H1 (cell line): ENCODE results near the gene XCL1. TPM values are rescaled to one million over a fixed set of nuclear protein-coding genes. Genes with fewer than 3 reads are reported as not detected.
A peak's percentile ranks its signal among the peaks of the same experiment; 100 is the strongest.

Experiments
- CTCF ChIA-PET: fragments of 300-600 bp; sonication (Branson Sonifier 250); formaldehyde crosslinking; loops from one replicate; lab custom pipeline; 2021; ENCODE audit not compliant: partially characterized antibody; lab: Charles Lee
- POLR2A ChIA-PET: fragments of 300-600 bp; sonication (Branson Sonifier 250); formaldehyde crosslinking; loops from one replicate; lab custom pipeline; 2021; ENCODE audit warnings: inconsistent platforms; ENCODE audit not compliant: partially characterized antibody; lab: Charles Lee
- DNase-seq, 2 experiments: peaks; one replicate each; pipeline versions ENCODE4 v3.0.0 to v3.0.0-alpha.2; 2010 to 2022; ENCODE audit warnings: low spot score in 2 of 2, low read depth in 1 of 2, mixed read lengths in 1 of 2
- FAIRE-seq: peaks from 2 replicates; lab custom pipeline; 2011; peaks lifted over from hg19 to GRCh38; lab: Jason Lieb, UNC
- H2AFZ ChIP-seq: 2 replicates; pipeline ENCODE4 v1.8.1; 2012; ENCODE audit warnings: low read length, inconsistent platforms
- H2AK5ac ChIP-seq: 2 replicates; pipeline ENCODE4 v1.6.1; 2013; ENCODE audit warnings: low read depth, low read length
- H2BK120ac ChIP-seq: replicated peaks from 2 replicates; pipeline ENCODE3; 2013; ENCODE audit warnings: low read depth, low read length, inconsistent platforms
- H2BK12ac ChIP-seq: 2 replicates; pipeline ENCODE4 v1.6.1; 2013; ENCODE audit warnings: low read depth, low read length
- H2BK15ac ChIP-seq: 2 replicates; pipeline ENCODE4 v1.6.1; 2013; ENCODE audit warnings: low read length
- H2BK20ac ChIP-seq: 2 replicates; pipeline ENCODE4 v1.6.1; 2013; ENCODE audit warnings: low read length
- H2BK5ac ChIP-seq: 2 replicates; pipeline ENCODE4 v1.6.1; 2013; ENCODE audit warnings: low read depth, low read length
- H3K14ac ChIP-seq: 2 replicates; pipeline ENCODE4 v1.6.1; 2013; ENCODE audit warnings: inconsistent platforms; ENCODE audit not compliant: insufficient read length
- H3K18ac ChIP-seq: 2 replicates; pipeline ENCODE4 v1.6.1; 2013; ENCODE audit warnings: low read length; ENCODE audit errors: extremely low read depth
- H3K23ac ChIP-seq: 2 replicates; pipeline ENCODE4 v1.6.1; 2013; ENCODE audit warnings: inconsistent platforms; ENCODE audit not compliant: insufficient read length
- H3K23me2 ChIP-seq: 2 replicates; pipeline ENCODE4 v1.6.1; 2013; ENCODE audit warnings: low read depth, low read length
- H3K27ac ChIP-seq: 2 replicates; pipeline ENCODE4 v1.6.1; 2011; ENCODE audit warnings: low read depth, low read length, inconsistent platforms
- H3K27me3 ChIP-seq, 4 experiments: replicated peaks in 1 of 4; 1 replicate in 1 of 4; 2 replicates in 3 of 4; pipeline versions ENCODE4 v1.6.1 to v1.8.1; 2011 to 2013; ENCODE audit warnings: low read length in 3 of 4, mild to moderate bottlenecking in 3 of 4, inconsistent platforms in 2 of 4, mixed read lengths in 2 of 4, moderate library complexity in 1 of 4; ENCODE audit not compliant: control insufficient read depth in 3 of 4, insufficient read depth in 3 of 4; ENCODE audit errors: extremely low read depth in 1 of 4
- H3K36me3 ChIP-seq, 4 experiments: 2 replicates each; pipeline versions ENCODE4 v1.6.1 to v1.8.1; 2011 to 2013; ENCODE audit warnings: mild to moderate bottlenecking in 4 of 4, low read length in 3 of 4, moderate library complexity in 2 of 4, control low read depth in 1 of 4, inconsistent platforms in 1 of 4; ENCODE audit not compliant: insufficient read depth in 4 of 4, control insufficient read depth in 2 of 4
- H3K4ac ChIP-seq: replicated peaks from 2 replicates; pipeline ENCODE3; 2013; ENCODE audit warnings: low read length, low read depth, mixed read lengths, inconsistent platforms; ENCODE audit not compliant: insufficient read length
- H3K4me1 ChIP-seq, 4 experiments: replicated peaks in 1 of 4; 1 replicate in 1 of 4; 2 replicates in 3 of 4; pipeline versions ENCODE4 v1.6.1 to v1.8.1; 2011 to 2013; ENCODE audit warnings: low read length in 3 of 4, inconsistent platforms in 2 of 4, mixed read lengths in 1 of 4; ENCODE audit not compliant: insufficient read depth in 4 of 4, control insufficient read depth in 3 of 4
- H3K4me2 ChIP-seq, 2 experiments: 2 replicates each; pipeline versions ENCODE4 v1.6.1 to v1.8.1; 2011 to 2013; ENCODE audit warnings: low read depth in 2 of 2, low read length in 2 of 2, control low read depth in 1 of 2, inconsistent platforms in 1 of 2, mild to moderate bottlenecking in 1 of 2; ENCODE audit not compliant: insufficient read depth in 1 of 2
- H3K4me3 ChIP-seq, 4 experiments: fragments of 200-600, 300-600 bp in 1 of 4; sonication (generic), shearing (Covaris generic), sonication (Bioruptor Twin) in 1 of 4; 2 replicates each; pipeline versions ENCODE4 v1.5.1 to v1.8.1; 2011 to 2016; ENCODE audit warnings: low read length in 4 of 4, low read depth in 3 of 4, control low read depth in 2 of 4, inconsistent platforms in 2 of 4, mild to moderate bottlenecking in 2 of 4, mixed read lengths in 1 of 4, moderate library complexity in 1 of 4; ENCODE audit not compliant: insufficient read depth in 2 of 4; ENCODE audit errors: extremely low read depth in 1 of 4
- H3K56ac ChIP-seq: replicated peaks from 2 replicates; pipeline ENCODE3; 2013; ENCODE audit warnings: low read depth, mild to moderate bottlenecking, mixed read lengths, low read length, inconsistent platforms; ENCODE audit not compliant: insufficient read length
- H3K79me1 ChIP-seq: 2 replicates; pipeline ENCODE4 v1.6.1; 2013; ENCODE audit warnings: low read depth, low read length, control low read depth
- H3K79me2 ChIP-seq, 2 experiments: 2 replicates each; pipeline versions ENCODE4 v1.6.1 to v1.8.1; 2012 to 2013; ENCODE audit warnings: low read length in 2 of 2, mild to moderate bottlenecking in 2 of 2, inconsistent platforms in 1 of 2; ENCODE audit not compliant: insufficient read depth in 2 of 2, control insufficient read depth in 1 of 2
- H3K9ac ChIP-seq, 4 experiments: replicated peaks in 1 of 4; 1 replicate in 1 of 4; 2 replicates in 3 of 4; pipeline versions ENCODE4 v1.6.1 to v1.8.1; 2011 to 2013; ENCODE audit warnings: low read depth in 3 of 4, low read length in 3 of 4, control low read depth in 2 of 4, mild to moderate bottlenecking in 2 of 4, moderate library complexity in 2 of 4, inconsistent platforms in 1 of 4; ENCODE audit errors: extremely low read depth in 1 of 4
- H3K9me3 ChIP-seq, 2 experiments: 2 replicates each; pipeline versions ENCODE4 v1.6.1 to v1.8.1; 2012 to 2013; ENCODE audit warnings: mild to moderate bottlenecking in 2 of 2, moderate library complexity in 2 of 2, control low read depth in 1 of 2, inconsistent platforms in 1 of 2, low read depth in 1 of 2, low read length in 1 of 2, mixed read lengths in 1 of 2; ENCODE audit not compliant: insufficient read depth in 2 of 2
- H4K20me1 ChIP-seq, 2 experiments: replicated peaks in 1 of 2; 2 replicates each; pipeline versions ENCODE3 to v1.8.1; 2011 to 2013; ENCODE audit warnings: inconsistent platforms in 2 of 2, low read length in 2 of 2, mild to moderate bottlenecking in 1 of 2; ENCODE audit not compliant: insufficient read depth in 2 of 2, control insufficient read depth in 1 of 2
- H4K5ac ChIP-seq: 2 replicates; pipeline ENCODE4 v1.6.1; 2013; ENCODE audit warnings: low read length, low read depth, mixed read lengths, inconsistent platforms; ENCODE audit not compliant: insufficient read length
- H4K8ac ChIP-seq: 2 replicates; pipeline ENCODE4 v1.8.0; 2013; ENCODE audit warnings: mild to moderate bottlenecking, moderate library complexity, low read length, inconsistent platforms; ENCODE audit not compliant: insufficient read depth; ENCODE audit errors: extremely low read depth
- H4K91ac ChIP-seq: replicated peaks from 2 replicates; pipeline ENCODE3; 2013; ENCODE audit warnings: low read length, mixed read lengths, inconsistent platforms; ENCODE audit not compliant: insufficient read length
- EP300 ChIP-seq, 2 experiments: IDR thresholded peaks; 1 replicate in 1 of 2; 2 replicates in 1 of 2; pipeline ENCODE4 v1.6.1; 2011 to 2012; ENCODE audit warnings: low read depth in 2 of 2, low read length in 2 of 2, mild to moderate bottlenecking in 2 of 2, borderline replicate concordance in 1 of 2, inconsistent platforms in 1 of 2, moderate library complexity in 1 of 2
- RAD21 ChIP-seq, 2 experiments: IDR thresholded peaks in 1 of 2; conservative IDR thresholded peaks in 1 of 2; 2 replicates each; pipeline ENCODE4 v1.6.1; 2011; ENCODE audit warnings: low read depth in 2 of 2, low read length in 2 of 2, improper control_type of control experiment in 1 of 2, inconsistent platforms in 1 of 2, mild to moderate bottlenecking in 1 of 2, moderate library complexity in 1 of 2
- WGBS, 2 experiments: shearing (Covaris generic) in 1 of 2; methylation state at CpG; one replicate each; pipeline versions ENCODE4 v1.1.6 to v1.1.7; 2013 to 2015; ENCODE audit warnings: low lambda C conversion rate in 2 of 2, mixed read lengths in 2 of 2, inconsistent platforms in 1 of 2, low coverage in 1 of 2, missing lambda C conversion rate in 1 of 2; ENCODE audit not compliant: insufficient replicate concordance in 2 of 2, insufficient coverage in 1 of 2, insufficient read length in 1 of 2; ENCODE audit errors: extremely low coverage in 1 of 2, missing lambda C conversion rate in 1 of 2; 5-methylcytosine and 5-hydroxymethylcytosine counted together
- polyA plus RNA-seq, 7 experiments: library from polyadenylated mRNA; depleted of rRNA in 3 of 7; stranded (reverse) in 5 of 7; unstranded in 2 of 7; fragments of >200 nt in 5 of 7; fragments of 200-250 nt in 2 of 7; gene quantifications; 1 replicate in 5 of 7; 2 replicates in 1 of 7; 4 replicates in 1 of 7; pipeline versions ENCODE4 v1.2.1 to v1.2.3, GENCODE V29; 2011 to 2013; ENCODE audit warnings: missing spikeins in 2 of 7, mixed read lengths in 2 of 7
- total RNA-seq: library from RNA; stranded (reverse); fragmentation: NEBNext Ultra II Directional; extraction: Animal tissue kit (Norgen Biotek cat#: 25700); gene quantifications from 2 replicates; pipeline ENCODE4 v1.2.1, GENCODE V29; 2021
- TF ChIP-seq, protein P1 (sequence below), 3 experiments: IDR thresholded peaks; 1 replicate in 2 of 3; 2 replicates in 1 of 3; pipeline versions ENCODE4 v1.5.1 to v1.6.1; 2011; ENCODE audit warnings: low read length in 3 of 3, mild to moderate bottlenecking in 3 of 3, inconsistent platforms in 2 of 3, low read depth in 1 of 3, moderate library complexity in 1 of 3; ENCODE audit not compliant: insufficient read depth in 1 of 3; ENCODE audit errors: control extremely low read depth in 1 of 3
- TF ChIP-seq, protein P2 (sequence below): IDR thresholded peaks from 2 replicates; pipeline ENCODE4 v1.6.1; 2011; ENCODE audit warnings: low read length, improper control_type of control experiment

Gene XCL1
- total and polyA plus RNA-seq, 2 of the 8 experiments (the other 6 are each of a cell fraction or from before 2014, with no cell fraction given), result 0.39 to 0.63 TPM

DNA sequence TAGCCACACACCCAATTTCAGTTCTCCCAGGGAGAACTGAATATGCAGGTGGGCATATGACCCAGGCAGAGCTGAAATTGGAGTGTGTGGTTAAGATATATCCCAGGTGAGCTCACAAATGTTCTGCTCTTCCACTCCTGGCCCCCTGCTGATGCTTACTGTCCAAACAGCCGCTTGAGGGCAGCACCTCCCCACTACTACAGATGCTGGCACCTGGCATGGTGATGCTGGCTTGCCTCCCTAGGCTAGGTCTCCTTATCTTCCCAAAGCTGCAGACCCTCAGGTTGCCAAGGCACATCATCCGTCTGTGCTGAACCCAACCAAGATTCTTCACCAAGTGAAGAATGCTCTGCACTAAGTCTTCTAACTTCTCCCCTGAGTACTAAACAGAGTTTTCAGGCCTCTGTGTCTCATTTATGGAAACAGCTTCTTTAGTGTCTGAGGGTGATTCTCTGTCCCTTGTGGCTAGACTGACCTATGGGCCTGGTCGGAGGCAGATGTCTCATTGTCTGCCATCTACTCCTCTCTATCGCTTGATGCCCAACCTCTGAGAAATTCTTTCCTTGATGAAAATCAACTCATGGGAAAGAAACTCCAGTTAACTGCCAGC, 27.2 kb downstream of the XCL1 start:
- no peak overlapping the region for H2BK15ac ChIP-seq
- FAIRE-seq (peak; percentile 88), DNase-seq (peak; percentile 50 to 82)
- H4K91ac ChIP-seq, result no peak overlapping the region
- H3K23ac ChIP-seq, result no peak overlapping the region
- no peaks in the 10 kb centered on the region for H3K36me3 ChIP-seq
- no peak overlapping the region for H2AK5ac ChIP-seq
- H2AFZ ChIP-seq, result 0 out of 2 replicates have a peak overlapping the region, but pooled peaks have one; percentile 54
- H3K9me3 ChIP-seq, result no peaks in the 10 kb centered on the region
- H3K27me3 ChIP-seq, result peaks cover 0 to 1% (median 0%) of the 10 kb centered on the region in 4 experiments; a peak in 1 of 7 replicates
- H3K79me2 ChIP-seq, result no peaks in the 10 kb centered on the region
- no peak overlapping the region for H3K4ac ChIP-seq
- no peak overlapping the region for H3K56ac ChIP-seq
- no peak overlapping the region for H2BK20ac ChIP-seq
- H3K4me1 ChIP-seq, result no peaks in the 10 kb centered on the region
- no peaks in the 10 kb centered on the region for H3K79me1 ChIP-seq
- no peak overlapping the region for H4K8ac ChIP-seq
- H3K23me2 ChIP-seq, result no peaks in the 10 kb centered on the region
- H3K18ac ChIP-seq, result no peak overlapping the region
- H3K4me3 ChIP-seq, result no peak overlapping the region
- no peak overlapping the region for H4K5ac ChIP-seq
- POLR2A ChIA-PET, result no interaction called here
- no peak overlapping the region for H2BK5ac ChIP-seq
- H2BK12ac ChIP-seq, result no peak overlapping the region
- H3K9ac ChIP-seq, result no peak overlapping the region
- CTCF ChIA-PET, result interaction anchor here (0.6 to 3.4 kb wide), 70 partner anchors 9 to 942 kb away, joined by 3 to 36 read pairs (median 4); no protein-coding TSS in a partner anchor
- 59% methylated on average over 4 of the region's 4 CpGs; no CpG with 5 or more reads in 1 of the 2 experiments for WGBS, 2 experiments
- no peak overlapping the region for H3K4me2 ChIP-seq
- TF ChIP-seq EP300 (IDR thresholded peaks at IDR 0.05; ENCODE audit: borderline replicate concordance in 1 of 2, low read depth in 2 of 2, low read length in 2 of 2) (no peak), RAD21 (IDR thresholded peaks at IDR 0.05 in 1 of 2, conservative IDR thresholded peaks at IDR 0.05 in 1 of 2; ENCODE audit: low read depth in 2 of 2, low read length in 2 of 2) (peak; percentile 99)
- TF ChIP-seq, protein P1, sequence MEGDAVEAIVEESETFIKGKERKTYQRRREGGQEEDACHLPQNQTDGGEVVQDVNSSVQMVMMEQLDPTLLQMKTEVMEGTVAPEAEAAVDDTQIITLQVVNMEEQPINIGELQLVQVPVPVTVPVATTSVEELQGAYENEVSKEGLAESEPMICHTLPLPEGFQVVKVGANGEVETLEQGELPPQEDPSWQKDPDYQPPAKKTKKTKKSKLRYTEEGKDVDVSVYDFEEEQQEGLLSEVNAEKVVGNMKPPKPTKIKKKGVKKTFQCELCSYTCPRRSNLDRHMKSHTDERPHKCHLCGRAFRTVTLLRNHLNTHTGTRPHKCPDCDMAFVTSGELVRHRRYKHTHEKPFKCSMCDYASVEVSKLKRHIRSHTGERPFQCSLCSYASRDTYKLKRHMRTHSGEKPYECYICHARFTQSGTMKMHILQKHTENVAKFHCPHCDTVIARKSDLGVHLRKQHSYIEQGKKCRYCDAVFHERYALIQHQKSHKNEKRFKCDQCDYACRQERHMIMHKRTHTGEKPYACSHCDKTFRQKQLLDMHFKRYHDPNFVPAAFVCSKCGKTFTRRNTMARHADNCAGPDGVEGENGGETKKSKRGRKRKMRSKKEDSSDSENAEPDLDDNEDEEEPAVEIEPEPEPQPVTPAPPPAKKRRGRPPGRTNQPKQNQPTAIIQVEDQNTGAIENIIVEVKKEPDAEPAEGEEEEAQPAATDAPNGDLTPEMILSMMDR (IDR thresholded peaks at IDR 0.05; ENCODE audit: control extremely low read depth in 1 of 3, insufficient read depth in 1 of 3, low read depth in 1 of 3, low read length in 3 of 3), result peak; percentile 82 to 90 (median 88)
- TF ChIP-seq, protein P2, sequence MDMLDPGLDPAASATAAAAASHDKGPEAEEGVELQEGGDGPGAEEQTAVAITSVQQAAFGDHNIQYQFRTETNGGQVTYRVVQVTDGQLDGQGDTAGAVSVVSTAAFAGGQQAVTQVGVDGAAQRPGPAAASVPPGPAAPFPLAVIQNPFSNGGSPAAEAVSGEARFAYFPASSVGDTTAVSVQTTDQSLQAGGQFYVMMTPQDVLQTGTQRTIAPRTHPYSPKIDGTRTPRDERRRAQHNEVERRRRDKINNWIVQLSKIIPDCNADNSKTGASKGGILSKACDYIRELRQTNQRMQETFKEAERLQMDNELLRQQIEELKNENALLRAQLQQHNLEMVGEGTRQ, result 0 out of 2 replicates have a peak, but pooled peaks have one; percentile 16
- no peak overlapping the region for H3K14ac ChIP-seq
- no peak overlapping the region for H2BK120ac ChIP-seq
- H4K20me1 ChIP-seq, result no peaks in the 10 kb centered on the region
- no peak overlapping the region for H3K27ac ChIP-seq
